Gastroesophageal sphincter (tissue), 4 donors: ENCODE results near the gene GPR141. TPM values are rescaled to one million over a fixed set of nuclear protein-coding genes. Genes with fewer than 3 reads are reported as not detected.

Experiments used
- ATAC-seq: fragments of 150-250 bp; one replicate; pipeline ENCODE4 v1.9.1; 2016; ENCODE audit warnings: mild to moderate bottlenecking, moderate library complexity
- H3K27ac ChIP-seq, 4 donors: fragments of 200-600 bp; sonication (generic) in 3 of 4; 1 replicate in 3 of 4; 2 replicates in 1 of 4; pipeline ENCODE4 v1.5.1; 2016 to 2019
- H3K27me3 ChIP-seq: fragments of 200-600 bp; sonication (generic); one replicate; pipeline ENCODE4 v1.5.1; 2019
- H3K36me3 ChIP-seq, 2 donors: fragments of 200-600 bp; sonication (generic); one replicate each; pipeline ENCODE4 v1.5.1; 2019; ENCODE audit warnings: control low read depth in 1 of 2
- H3K4me1 ChIP-seq, 3 donors: fragments of 200-600 bp; sonication (generic); 1 replicate in 2 of 3; 2 replicates in 1 of 3; pipeline ENCODE4 v1.5.1; 2016 to 2019; ENCODE audit warnings: control low read depth in 2 of 3
- H3K4me3 ChIP-seq, 2 donors: fragments of 200-600 bp; sonication (generic); one replicate each; pipeline ENCODE4 v1.5.1; 2019; ENCODE audit warnings: mild to moderate bottlenecking in 1 of 2, moderate library complexity in 1 of 2
- H3K9me3 ChIP-seq, 3 donors: fragments of 200-600 bp; sonication (generic); one replicate each; pipeline ENCODE4 v1.5.1; 2017 to 2019; ENCODE audit warnings: control low read depth in 2 of 3
- EP300 ChIP-seq: sonication (generic); formaldehyde crosslinking; IDR thresholded peaks from one replicate; pipeline ENCODE4 v1.6.1; 2017; ENCODE audit warnings: antibody characterized with exemption, mild to moderate bottlenecking
- POLR2A ChIP-seq, 2 donors: fragments of 450-650 bp; IDR thresholded peaks; one replicate each; pipeline ENCODE4 v1.6.1; 2017; ENCODE audit warnings: antibody characterized with exemption in 2 of 2, mild to moderate bottlenecking in 2 of 2, moderate library complexity in 1 of 2
- POLR2AphosphoS5 ChIP-seq: sonication (generic); formaldehyde crosslinking; IDR thresholded peaks from one replicate; pipeline ENCODE4 v1.6.1; 2017; ENCODE audit warnings: antibody characterized with exemption
- WGBS, 2 donors: methylation state at CpG; one replicate each; pipeline ENCODE4 v1.1.5; 2018; ENCODE audit warnings: low coverage in 1 of 2; 5-methylcytosine and 5-hydroxymethylcytosine counted together
- total RNA-seq, 4 donors: library from RNA; depleted of rRNA; stranded (reverse); fragments of >200 nt; gene quantifications; one replicate each; pipeline ENCODE4 v1.1.0, GENCODE V29; 2016
- TF ChIP-seq, protein P1 (sequence below), 4 experiments: fragments of 200-600 bp in 2 of 4; fragments of 450-650 bp in 2 of 4; sonication (generic) in 1 of 4; IDR thresholded peaks; one replicate each; pipeline ENCODE4 v1.5.1; 2017 to 2019; ENCODE audit warnings: antibody characterized with exemption in 4 of 4, mild to moderate bottlenecking in 2 of 4, moderate library complexity in 2 of 4

The GPR141 gene
- total RNA-seq, 4 donors from 2014 or later, result 1.2 TPM; not detected in 3

DNA sequence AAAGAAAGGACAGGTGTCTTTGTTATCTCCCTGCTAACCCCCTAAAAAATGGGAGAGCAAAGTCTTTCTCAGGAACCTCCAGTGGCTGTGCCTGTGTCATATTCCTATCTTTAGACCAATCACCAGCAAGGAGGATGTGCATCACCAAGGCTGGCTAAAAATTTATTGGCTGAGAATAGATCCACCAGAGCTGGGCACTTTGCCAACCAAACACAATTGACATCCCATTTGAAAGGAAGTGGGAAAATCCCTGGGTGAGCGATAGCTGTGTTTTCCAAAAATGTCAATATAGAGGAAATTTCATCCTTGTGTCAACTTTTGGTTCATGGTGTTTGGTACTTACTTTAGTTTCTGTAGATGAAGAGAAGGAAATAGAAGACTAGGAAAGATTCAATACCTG lies 13.1 kb upstream of the GPR141 start:
- ATAC-seq, result no peak
- Histone ChIP-seq H3K36me3 (no peaks in the 10 kb centered on the region), H3K9me3 (no peaks in the 10 kb centered on the region), H3K4me3 (no peak overlapping the region), H3K4me1 (no peaks in the 10 kb centered on the region), H3K27me3 (no peaks in the 10 kb centered on the region), H3K27ac (no peak overlapping the region)
- WGBS, 2 donors, result 78 to 80% methylated on average over 1 of the region's 1 CpG
- TF ChIP-seq POLR2A (IDR thresholded peaks at IDR 0.05) (no peak), EP300 (no peak), POLR2AphosphoS5 (no peak)
- TF ChIP-seq, protein P1, sequence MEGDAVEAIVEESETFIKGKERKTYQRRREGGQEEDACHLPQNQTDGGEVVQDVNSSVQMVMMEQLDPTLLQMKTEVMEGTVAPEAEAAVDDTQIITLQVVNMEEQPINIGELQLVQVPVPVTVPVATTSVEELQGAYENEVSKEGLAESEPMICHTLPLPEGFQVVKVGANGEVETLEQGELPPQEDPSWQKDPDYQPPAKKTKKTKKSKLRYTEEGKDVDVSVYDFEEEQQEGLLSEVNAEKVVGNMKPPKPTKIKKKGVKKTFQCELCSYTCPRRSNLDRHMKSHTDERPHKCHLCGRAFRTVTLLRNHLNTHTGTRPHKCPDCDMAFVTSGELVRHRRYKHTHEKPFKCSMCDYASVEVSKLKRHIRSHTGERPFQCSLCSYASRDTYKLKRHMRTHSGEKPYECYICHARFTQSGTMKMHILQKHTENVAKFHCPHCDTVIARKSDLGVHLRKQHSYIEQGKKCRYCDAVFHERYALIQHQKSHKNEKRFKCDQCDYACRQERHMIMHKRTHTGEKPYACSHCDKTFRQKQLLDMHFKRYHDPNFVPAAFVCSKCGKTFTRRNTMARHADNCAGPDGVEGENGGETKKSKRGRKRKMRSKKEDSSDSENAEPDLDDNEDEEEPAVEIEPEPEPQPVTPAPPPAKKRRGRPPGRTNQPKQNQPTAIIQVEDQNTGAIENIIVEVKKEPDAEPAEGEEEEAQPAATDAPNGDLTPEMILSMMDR (IDR thresholded peaks at IDR 0.05), result no peak

DNA sequence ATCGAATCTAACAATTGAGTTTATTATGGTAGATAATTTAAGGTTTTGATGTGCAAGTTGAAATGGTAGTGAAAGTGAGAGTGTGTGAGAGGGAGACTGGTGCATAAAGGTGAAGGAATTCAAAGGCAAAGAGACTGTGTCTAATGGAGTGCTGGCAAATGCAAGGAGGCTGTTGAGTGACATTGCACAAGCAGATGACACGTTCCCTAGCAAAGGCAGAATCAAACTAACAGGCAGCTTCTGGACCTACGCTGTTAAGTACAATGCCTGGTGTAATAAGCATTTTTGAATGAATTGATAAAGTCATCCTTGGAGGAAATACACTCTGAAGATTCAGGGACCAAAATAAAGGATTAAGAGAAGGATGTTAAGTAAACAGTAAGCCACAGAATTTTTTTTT lies 11.7 kb upstream of the GPR141 start:
- H3K4me1 ChIP-seq, result no peaks in the 10 kb centered on the region
- TF ChIP-seq, protein P1 (IDR thresholded peaks at IDR 0.05), result no peak
- TF ChIP-seq POLR2AphosphoS5, result no peak
- TF ChIP-seq POLR2A (IDR thresholded peaks at IDR 0.05), result no peak
- no peak for TF ChIP-seq EP300
- 67 to 73% methylated on average over 3 of the region's 3 CpGs for WGBS, 2 donors

DNA sequence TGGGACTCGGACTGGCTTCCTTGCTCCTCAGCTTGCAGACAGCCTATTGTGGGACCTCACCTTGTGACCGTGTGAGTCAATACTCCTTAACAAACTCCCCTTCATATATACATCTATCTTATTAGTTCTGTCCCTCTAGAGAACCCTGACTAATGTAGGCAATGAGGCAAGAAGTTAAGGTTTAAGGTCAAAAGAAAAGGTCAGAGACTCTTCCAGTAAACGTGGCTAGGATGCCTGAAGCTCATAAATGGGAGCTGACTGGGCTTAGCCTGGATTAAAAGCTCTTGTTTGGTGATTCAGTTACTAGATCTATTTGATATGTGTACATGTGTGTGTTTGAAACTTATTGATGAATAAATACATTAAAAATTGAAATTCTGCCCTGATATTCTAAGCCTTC lies 10.6 kb upstream of the GPR141 start:
- Histone ChIP-seq H3K27ac (no peak overlapping the region), H3K4me1 (no peaks in the 10 kb centered on the region), H3K4me3 (no peak overlapping the region), H3K9me3 (no peaks in the 10 kb centered on the region), H3K36me3 (no peaks in the 10 kb centered on the region), H3K27me3 (no peaks in the 10 kb centered on the region)
- 44 to 52% methylated on average over 1 to 2 of the region's 3 CpGs for WGBS, 2 donors
- ATAC-seq, result no peak
- TF ChIP-seq POLR2AphosphoS5 (no peak), EP300 (no peak)

More for the DNA sequence above, 11.7 kb upstream of the GPR141 start:
- no peak for ATAC-seq
- Histone ChIP-seq H3K27me3 (no peaks in the 10 kb centered on the region), H3K9me3 (no peaks in the 10 kb centered on the region), H3K4me3 (no peak overlapping the region), H3K27ac (no peak overlapping the region), H3K36me3 (no peaks in the 10 kb centered on the region)

DNA sequence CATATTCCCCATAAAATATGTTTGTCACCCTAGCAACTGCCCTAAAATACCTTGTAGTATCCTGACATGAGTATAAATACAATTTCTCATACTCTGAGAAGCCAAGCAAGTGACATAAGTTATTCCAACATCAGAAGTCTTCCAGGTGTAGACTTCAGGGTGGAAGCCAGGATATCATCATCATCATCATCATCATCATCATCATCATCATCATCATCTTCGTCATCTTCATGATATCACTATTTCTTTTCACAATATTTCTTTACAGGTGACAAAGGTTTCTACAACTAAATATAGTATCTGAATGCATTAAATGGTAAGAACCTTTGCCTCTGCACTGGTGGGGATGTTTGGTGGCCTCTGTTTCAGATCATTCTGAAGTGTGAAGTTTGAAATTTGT lies 10.0 kb upstream of the GPR141 start:
- H3K4me3 ChIP-seq, result no peak overlapping the region
- no peak for ATAC-seq
- TF ChIP-seq EP300, result no peak
- no peak for TF ChIP-seq POLR2A (IDR thresholded peaks at IDR 0.05)
- TF ChIP-seq, protein P1 (IDR thresholded peaks at IDR 0.05), result no peak
- no peak for TF ChIP-seq POLR2AphosphoS5
- no peaks in the 10 kb centered on the region for H3K4me1 ChIP-seq
- WGBS, 2 donors, result 63 to 65% methylated on average over 1 of the region's 1 CpG
- no peaks in the 10 kb centered on the region for H3K27me3 ChIP-seq
- no peak overlapping the region for H3K27ac ChIP-seq
- no peaks in the 10 kb centered on the region for H3K9me3 ChIP-seq
- H3K36me3 ChIP-seq, result no peaks in the 10 kb centered on the region

DNA sequence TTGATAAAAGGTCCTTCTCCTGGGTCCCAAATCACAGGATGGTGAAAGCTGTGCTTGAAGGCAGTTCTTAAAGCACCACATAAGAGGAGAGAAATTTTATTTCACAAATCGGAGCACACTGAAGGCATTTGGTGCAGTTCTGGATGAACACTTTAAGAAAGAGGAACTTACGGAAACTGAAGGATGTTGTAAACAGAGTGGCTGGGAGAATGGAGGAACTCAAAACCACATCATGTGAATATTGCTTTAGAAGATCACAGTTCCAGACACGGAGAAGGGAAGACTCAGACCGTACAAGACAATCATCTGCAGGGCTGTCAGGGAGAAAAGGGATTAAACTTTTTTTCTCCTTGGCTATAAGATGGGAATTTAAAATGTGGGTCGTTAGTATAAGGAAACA lies 9.0 kb upstream of the GPR141 start:
- Histone ChIP-seq H3K9me3 (no peaks in the 10 kb centered on the region), H3K36me3 (no peaks in the 10 kb centered on the region), H3K4me1 (no peaks in the 10 kb centered on the region), H3K27me3 (no peaks in the 10 kb centered on the region), H3K27ac (no peak overlapping the region), H3K4me3 (no peak overlapping the region)
- TF ChIP-seq POLR2A (IDR thresholded peaks at IDR 0.05), result no peak
- no peak for TF ChIP-seq POLR2AphosphoS5
- 29 to 48% methylated on average over 5 of the region's 5 CpGs for WGBS, 2 donors
- ATAC-seq, result no peak

DNA sequence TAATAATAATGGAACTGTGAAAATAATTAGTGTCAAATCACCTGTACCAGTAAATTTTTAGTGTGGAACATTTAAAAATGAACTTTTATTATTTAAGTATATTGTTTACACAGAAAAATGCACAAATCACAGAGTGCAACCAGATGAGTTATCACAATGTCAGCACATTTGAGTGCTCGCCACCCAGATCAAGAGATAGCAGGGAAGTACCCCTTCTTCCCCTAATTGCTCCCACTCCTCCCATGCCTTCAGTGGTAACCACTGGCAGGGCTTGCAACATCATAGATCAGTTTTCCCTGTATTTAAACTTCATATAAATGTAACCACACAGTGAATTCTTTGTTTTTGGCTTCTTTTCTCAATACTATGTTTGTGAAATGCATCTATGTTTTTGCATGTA lies 7.8 kb upstream of the GPR141 start:
- TF ChIP-seq, protein P1 (IDR thresholded peaks at IDR 0.05), result no peak
- TF ChIP-seq EP300 (no peak), POLR2A (IDR thresholded peaks at IDR 0.05) (no peak), POLR2AphosphoS5 (no peak)
- H3K27ac ChIP-seq, result no peak overlapping the region
- no peak for ATAC-seq
- WGBS, 2 donors, result 57 to 67% methylated on average over 1 of the region's 1 CpG
- no peaks in the 10 kb centered on the region for H3K36me3 ChIP-seq
- H3K4me3 ChIP-seq, result no peak overlapping the region
- no peaks in the 10 kb centered on the region for H3K9me3 ChIP-seq
- no peaks in the 10 kb centered on the region for H3K4me1 ChIP-seq
- no peaks in the 10 kb centered on the region for H3K27me3 ChIP-seq
